Motor neuron (in vitro differentiated cells): ENCODE measurements around the gene SEMA4B. TPM values are rescaled to one million over a fixed set of nuclear protein-coding genes. Genes with fewer than 3 reads are reported as not detected.
"Not testable (repeated sequence)": the region's sequence is repeated elsewhere in the genome, so short reads cannot be mapped to it uniquely, and the experiment has no call there.

Experiments
- ATAC-seq, 8 experiments: fragments of 200-7000 bp; cut with Tn5 transposase; replicated peaks in 6 of 8; 2 replicates each; pipeline ENCODE4 v1.8.0; 2021; ENCODE audit warnings: mild to moderate bottlenecking in 8 of 8, moderate library complexity in 8 of 8
- H3K27ac ChIP-seq, 2 donors: fragments of 250-450 bp; sonication (Bioruptor Pico); 2 replicates each; pipeline ENCODE4 v1.9.0; 2021; ENCODE audit warnings: antibody characterized with exemption in 2 of 2, mild to moderate bottlenecking in 2 of 2, moderate library complexity in 1 of 2
- H3K4me1 ChIP-seq, 2 donors: fragments of 250-450 bp; sonication (Bioruptor Pico); replicated peaks in 1 of 2; 2 replicates each; pipeline ENCODE4 v1.6.1; 2021; ENCODE audit warnings: antibody characterized with exemption in 2 of 2, mild to moderate bottlenecking in 2 of 2, moderate library complexity in 1 of 2
- H3K4me3 ChIP-seq, 5 donors: fragments of 250-450 bp; sonication (Bioruptor Pico); 2 replicates each; pipeline ENCODE4 v1.9.0; 2021; ENCODE audit warnings: antibody characterized with exemption in 5 of 5, mild to moderate bottlenecking in 5 of 5, moderate library complexity in 4 of 5
- WGBS, 10 experiments: fragments of 450-650 bp; shearing (Covaris generic); methylation state at CpG; one replicate each; pipeline ENCODE4 v1.0.0; 2022; 5-methylcytosine and 5-hydroxymethylcytosine counted together
- in situ Hi-C, 9 experiments: fragments of 400-800 bp; cut with MboI; loops; one replicate each; pipeline ENCODE4 v1.15.0; 2021; ENCODE audit warnings: low sequenced_read_pairs in 9 of 9, low pct_unique_long_range_greater_than_20kb in 2 of 9; ENCODE audit not compliant: unreplicated experiment in 9 of 9
- total RNA-seq, 8 experiments: library from RNA; unstranded; fragments of 300-600 nt; gene quantifications; 2 replicates each; pipeline versions ENCODE4 v1.2.3 to v1.2.4, GENCODE V29; 2022

Gene SEMA4B, protein sequence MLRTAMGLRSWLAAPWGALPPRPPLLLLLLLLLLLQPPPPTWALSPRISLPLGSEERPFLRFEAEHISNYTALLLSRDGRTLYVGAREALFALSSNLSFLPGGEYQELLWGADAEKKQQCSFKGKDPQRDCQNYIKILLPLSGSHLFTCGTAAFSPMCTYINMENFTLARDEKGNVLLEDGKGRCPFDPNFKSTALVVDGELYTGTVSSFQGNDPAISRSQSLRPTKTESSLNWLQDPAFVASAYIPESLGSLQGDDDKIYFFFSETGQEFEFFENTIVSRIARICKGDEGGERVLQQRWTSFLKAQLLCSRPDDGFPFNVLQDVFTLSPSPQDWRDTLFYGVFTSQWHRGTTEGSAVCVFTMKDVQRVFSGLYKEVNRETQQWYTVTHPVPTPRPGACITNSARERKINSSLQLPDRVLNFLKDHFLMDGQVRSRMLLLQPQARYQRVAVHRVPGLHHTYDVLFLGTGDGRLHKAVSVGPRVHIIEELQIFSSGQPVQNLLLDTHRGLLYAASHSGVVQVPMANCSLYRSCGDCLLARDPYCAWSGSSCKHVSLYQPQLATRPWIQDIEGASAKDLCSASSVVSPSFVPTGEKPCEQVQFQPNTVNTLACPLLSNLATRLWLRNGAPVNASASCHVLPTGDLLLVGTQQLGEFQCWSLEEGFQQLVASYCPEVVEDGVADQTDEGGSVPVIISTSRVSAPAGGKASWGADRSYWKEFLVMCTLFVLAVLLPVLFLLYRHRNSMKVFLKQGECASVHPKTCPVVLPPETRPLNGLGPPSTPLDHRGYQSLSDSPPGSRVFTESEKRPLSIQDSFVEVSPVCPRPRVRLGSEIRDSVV
- 10 to 100 TPM in 6 of 8 experiments, 1 to 10 TPM in 2; 9.7 to 18.3 (median 13.4) TPM for total RNA-seq

DNA sequence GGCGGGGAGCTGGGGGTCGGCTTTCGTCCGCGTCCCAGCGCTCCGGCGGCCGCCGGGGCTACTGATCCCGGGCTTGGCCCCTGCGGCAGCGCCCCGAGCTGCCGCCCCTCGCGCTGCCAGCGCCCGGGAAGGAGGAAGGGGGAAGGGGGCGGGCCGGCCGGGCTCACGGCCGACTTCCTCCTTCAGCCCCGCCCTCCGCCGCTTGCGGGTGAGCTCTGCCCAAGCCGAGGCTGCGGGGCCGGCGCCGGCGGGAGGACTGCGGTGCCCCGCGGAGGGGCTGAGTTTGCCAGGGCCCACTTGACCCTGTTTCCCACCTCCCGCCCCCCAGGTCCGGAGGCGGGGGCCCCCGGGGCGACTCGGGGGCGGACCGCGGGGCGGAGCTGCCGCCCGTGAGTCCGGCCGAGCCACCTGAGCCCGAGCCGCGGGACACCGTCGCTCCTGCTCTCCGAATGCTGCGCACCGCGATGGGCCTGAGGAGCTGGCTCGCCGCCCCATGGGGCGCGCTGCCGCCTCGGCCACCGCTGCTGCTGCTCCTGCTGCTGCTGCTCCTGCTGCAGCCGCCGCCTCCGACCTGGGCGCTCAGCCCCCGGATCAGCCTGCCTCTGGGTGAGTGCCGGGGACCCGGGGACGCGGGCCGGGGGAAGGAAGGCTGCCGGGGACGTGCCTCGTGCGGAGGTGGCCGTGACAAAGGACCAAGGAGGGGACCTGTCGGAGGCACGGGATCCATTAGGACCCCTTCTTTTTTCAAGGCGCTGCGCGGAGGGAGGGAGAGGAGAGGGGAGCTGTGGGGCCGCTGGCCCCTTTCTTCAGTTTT lies at the start of gene SEMA4B:
SEMA4B (plus strand) TSS at position 201 of the 814 bp plus-strand sequence; CDS start at position 450, 249 bp downstream.
- H3K4me3 ChIP-seq, result peak within 1 kb of the TSS; percentile 62 to 86 (median 71)
- in situ Hi-C loops, result no loop called here
- H3K27ac ChIP-seq, result peak within 1 kb of the TSS; percentile 53 to 58
- peaks cover 14 to 15% of the 10 kb centered on the region in 2 donors for H3K4me1 ChIP-seq
- peak; percentile 78 to 92 (median 88) for ATAC-seq
- WGBS, 10 experiments, result 0 to 6% (median 0%) methylated on average over 3 to 7 of the region's 88 CpGs; no CpG with 5 or more reads in 7 of the 10 experiments

DNA sequence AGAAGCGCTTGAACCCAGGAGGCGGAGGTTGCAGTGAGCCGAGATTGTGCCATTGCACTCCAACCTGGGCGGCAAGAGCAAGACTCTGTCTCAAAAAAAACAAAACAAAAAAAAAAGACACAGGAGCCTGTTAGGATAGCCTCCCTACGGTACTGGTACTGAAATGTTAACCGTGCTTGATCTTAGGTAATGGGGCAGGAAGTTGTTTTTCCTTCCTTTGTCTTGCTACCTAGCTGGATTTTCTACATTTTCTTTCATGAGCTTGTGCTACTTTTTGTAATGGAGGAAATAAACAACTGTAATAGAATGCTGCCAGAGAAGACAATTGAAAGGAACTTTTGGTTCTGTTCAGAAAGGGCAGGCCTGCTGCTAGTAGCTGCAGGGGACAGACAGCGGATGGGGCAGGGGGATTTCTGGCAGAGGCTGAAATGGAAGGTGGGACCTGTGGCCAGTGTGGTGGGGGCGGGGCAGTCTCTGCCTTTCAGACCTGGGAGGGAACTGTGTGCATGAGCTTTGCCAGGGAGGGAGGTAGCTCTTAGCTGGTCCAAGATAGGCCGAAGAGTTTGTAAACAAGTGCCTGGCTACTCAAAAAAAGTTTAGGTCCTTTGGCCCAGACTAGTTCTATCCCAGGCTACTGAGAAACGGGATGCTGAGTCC lies 49.0 kb upstream of the SEMA4B start:
- in situ Hi-C loops, result no loop called here
- no peak overlapping the region for H3K4me3 ChIP-seq
- peak in 1 of 8 experiments; percentile 39 for ATAC-seq
- WGBS, 10 experiments, result 18 to 90% (median 67%) methylated on average over 2 to 7 of the region's 10 CpGs; no CpG with 5 or more reads in 4 of the 10 experiments
- H3K4me1 ChIP-seq, result no peaks in the 10 kb centered on the region
- no peak overlapping the region for H3K27ac ChIP-seq

DNA sequence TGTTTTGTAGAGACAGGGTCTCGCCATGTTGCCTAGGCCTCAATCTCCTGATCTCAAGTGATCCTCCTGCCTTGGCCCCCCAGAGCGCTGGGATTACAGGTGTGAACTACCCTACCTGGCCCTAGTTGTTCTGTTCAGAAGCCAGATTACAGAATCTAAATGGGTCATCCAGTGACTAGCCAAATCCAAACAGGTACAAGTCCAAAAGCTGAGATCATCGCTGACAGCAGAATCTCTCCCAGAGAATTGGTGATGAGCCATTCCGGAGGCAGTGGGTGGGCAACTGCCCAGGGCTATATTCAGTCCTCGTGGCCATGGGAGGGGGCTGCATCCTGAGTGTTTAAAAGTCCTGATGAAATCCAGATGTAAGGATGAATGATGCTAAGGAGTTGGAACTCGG lies 47.5 kb upstream of the SEMA4B start:
- in situ Hi-C loops, result no loop called here
- Histone ChIP-seq H3K4me3 (no peak overlapping the region), H3K27ac (no peak overlapping the region), H3K4me1 (peaks cover 0 to 3% of the 10 kb centered on the region in 2 donors)
- WGBS, 10 experiments, result 13 to 100% (median 97%) methylated on average over 1 to 6 of the region's 6 CpGs
- ATAC-seq, result no peak

DNA sequence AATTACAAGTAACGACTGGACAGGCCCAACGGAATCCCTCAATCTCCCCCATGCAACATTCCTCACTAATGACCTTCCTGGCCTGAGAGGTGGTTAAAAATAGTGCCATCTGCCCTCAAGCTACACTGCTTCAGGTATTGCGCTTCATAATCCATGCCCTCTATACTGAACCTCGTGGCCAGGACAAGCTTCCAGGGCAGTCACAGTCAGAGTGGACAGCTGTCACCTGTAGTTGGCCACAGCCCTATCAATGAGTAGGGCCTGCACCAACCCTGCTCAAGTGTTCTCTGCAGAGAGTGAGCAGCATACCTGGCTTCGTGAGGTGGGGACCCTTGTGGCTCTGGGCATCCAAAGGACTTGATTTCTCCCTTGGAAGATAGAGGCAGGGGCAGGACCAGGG lies 46.9 kb upstream of the SEMA4B start:
- in situ Hi-C loops, result no loop called here
- Histone ChIP-seq H3K4me3 (no peak overlapping the region), H3K4me1 (peaks cover 0 to 3% of the 10 kb centered on the region in 2 donors), H3K27ac (no peak overlapping the region)
- no peak for ATAC-seq
- 46 to 100% (median 96%) methylated on average over 1 to 4 of the region's 5 CpGs; no CpG with 5 or more reads in 2 of the 10 experiments for WGBS, 10 experiments

DNA sequence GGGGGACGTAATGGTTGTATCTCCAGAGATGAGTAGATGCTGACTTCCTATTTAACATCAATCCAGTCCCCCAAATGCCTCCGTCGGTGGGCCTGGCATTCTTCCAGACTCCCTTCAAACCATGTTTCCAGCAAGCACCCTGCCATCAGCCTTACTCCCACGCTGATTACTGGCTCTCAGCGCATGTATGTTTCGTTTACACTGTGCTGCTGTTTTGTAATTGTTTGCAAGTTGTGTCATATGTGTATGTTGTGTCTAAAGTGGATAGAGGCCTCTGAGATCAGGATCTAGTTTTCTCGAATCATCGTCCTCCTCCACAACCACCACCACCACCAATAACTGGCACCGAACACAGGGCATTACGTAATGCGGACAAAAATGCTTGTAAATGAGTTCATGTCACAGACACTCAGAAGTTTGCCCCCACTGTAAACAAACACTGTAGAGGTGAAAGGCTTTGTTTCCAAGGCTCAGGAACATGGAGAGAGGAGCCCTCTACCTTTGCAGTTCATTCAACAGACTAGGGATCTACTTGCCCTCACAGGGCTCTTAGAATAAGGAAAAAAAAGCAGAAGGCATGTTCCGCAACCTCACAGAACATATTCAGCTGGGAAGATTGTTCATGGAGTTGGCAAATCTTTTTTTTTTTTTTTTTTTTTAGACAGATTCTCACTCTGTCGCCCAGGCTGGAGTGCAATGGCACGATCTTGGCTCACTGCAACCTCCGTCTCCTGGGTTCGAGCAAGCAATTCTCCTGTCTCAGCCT lies 46.1 kb upstream of the SEMA4B start:
- in situ Hi-C loops, result no loop called here
- Histone ChIP-seq H3K4me3 (no peak overlapping the region), H3K4me1 (peaks cover 0 to 3% of the 10 kb centered on the region in 2 donors), H3K27ac (no peak overlapping the region)
- WGBS, 10 experiments, result 43 to 100% (median 87%) methylated on average over 1 to 13 of the region's 16 CpGs; no CpG with 5 or more reads in 2 of the 10 experiments
- no peak for ATAC-seq

DNA sequence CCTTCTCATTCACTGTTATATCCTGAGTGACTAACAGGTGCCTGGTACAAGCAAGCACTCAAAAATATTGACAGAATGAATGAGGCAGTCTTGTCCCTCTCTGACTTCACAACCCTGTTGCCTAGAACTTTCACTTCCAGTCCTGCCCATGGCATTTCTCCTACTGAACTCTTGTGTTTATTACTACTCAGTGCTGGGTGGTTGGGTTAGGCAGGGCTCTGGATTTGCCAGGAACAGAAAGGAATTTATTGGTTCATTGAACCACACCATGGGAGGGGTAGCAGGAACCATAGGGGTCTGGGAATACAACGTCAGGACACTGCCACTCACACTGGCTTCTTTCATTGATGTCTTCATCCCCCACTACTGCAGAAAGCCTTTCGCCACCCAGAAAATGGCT lies 41.9 kb upstream of the SEMA4B start:
- ATAC-seq, result no peak
- Histone ChIP-seq H3K4me1 (peaks cover 0 to 3% of the 10 kb centered on the region in 2 donors), H3K27ac (no peak overlapping the region), H3K4me3 (no peak overlapping the region)
- 33 to 100% (median 100%) methylated on average over 1 of the region's 2 CpGs; no CpG with 5 or more reads in 2 of the 10 experiments for WGBS, 10 experiments
- in situ Hi-C loops, result no loop called here

DNA sequence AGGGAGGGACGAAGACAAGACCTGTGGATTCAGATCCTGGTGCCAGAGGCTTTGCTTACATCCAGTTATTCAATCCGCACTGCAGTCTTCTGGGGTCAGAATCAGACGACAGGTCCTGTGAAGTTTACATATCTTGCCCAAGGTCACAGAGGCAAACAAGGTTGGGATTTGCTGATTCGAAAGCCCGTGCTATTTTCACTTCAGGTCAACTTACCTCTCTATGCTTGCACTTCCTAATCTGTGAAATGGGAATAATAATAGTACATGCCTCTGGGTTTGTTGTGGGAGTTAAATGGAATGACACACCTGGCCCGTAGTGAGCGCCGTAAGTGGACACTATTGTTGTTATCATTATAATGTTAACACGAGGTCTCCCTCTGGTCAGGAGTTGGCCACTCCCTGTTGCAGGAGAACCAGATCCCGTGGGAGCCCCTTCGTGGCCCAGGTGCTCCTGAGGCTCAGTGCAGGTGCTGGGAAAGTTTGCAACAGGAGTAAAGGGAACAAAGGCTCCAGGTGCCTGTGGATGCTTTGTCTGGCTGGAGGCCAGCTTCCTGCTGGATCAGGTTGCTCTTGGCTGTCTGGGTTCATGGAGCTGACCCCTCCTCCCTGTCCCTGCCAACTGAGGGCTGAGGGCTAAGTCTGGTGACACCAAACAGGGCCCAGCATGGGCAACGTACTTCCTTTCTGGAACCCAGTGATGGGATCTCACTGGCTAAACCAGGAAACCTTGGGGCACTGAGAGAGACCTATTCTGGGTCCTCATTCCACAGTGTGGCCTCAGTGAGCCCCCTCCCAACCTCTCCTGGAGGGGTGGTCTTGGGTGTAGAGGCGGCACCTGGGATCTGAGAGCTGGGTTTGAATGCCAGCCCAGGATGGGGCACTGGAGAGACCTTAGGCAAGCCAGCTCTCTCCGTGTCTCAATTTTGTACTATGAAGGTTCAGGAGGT lies 40.1 kb upstream of the SEMA4B start:
- H3K27ac ChIP-seq, result no peak overlapping the region
- in situ Hi-C loops, result loop anchor here in 1 of 9 experiments (10.0 kb wide), 1 partner anchor 64 kb away; no protein-coding TSS in a partner anchor
- H3K4me1 ChIP-seq, result peaks cover 8 to 10% of the 10 kb centered on the region in 2 donors
- ATAC-seq, result no peak
- 40 to 100% (median 78%) methylated on average over 1 to 10 of the region's 14 CpGs; no CpG with 5 or more reads in 1 of the 10 experiments for WGBS, 10 experiments
- H3K4me3 ChIP-seq, result no peak overlapping the region

DNA sequence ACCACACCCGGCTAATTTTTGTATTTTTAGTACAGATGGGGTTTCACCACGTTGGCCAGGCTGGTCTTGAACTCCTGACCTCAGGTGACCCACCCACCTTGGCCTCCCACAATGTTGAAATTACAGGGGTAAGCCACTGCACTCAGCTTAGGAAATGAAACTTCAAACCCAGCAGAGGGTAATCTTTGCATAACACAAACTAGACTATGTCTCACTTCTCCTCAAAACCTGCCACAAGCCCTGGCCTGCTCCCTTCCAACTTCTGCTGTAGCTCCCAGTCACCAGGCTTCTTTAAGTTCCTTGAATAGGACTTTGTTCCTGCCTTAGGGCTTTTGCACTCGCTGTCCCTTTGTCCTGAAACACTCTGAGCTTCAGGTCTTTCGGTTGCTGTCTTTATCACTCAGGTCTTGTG lies 39.2 kb upstream of the SEMA4B start:
- Histone ChIP-seq H3K4me1 (peaks cover 9 to 10% of the 10 kb centered on the region in 2 donors), H3K4me3 (no peak overlapping the region), H3K27ac (no peak overlapping the region)
- in situ Hi-C loops, result loop anchor here in 1 of 9 experiments (10.0 kb wide), 1 partner anchor 63 kb away; no protein-coding TSS in a partner anchor
- ATAC-seq, result no peak
- 62 to 88% (median 83%) methylated on average over 1 to 4 of the region's 4 CpGs; no CpG with 5 or more reads in 1 of the 10 experiments for WGBS, 10 experiments

DNA sequence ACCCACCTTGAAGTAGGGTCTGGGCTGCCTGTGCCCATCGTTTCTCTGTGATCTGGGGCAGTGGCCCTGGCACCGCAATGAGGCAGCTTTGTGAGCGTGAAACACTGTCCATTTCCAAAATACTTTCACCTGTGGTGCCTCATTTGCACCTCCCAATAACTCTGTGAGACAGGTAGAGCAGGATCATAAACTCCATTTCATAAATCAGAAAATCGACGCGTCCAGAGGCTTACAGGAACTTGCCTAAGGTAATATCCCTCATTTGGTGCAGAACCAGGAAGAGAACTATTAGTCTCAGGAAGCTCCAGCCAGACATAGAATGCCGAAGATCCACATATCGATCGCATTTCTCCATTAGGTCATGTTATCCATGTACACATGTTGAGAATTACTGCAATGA lies 38.2 kb upstream of the SEMA4B start:
- WGBS, 10 experiments, result 79 to 100% (median 91%) methylated on average over 2 to 8 of the region's 9 CpGs; no CpG with 5 or more reads in 3 of the 10 experiments
- Histone ChIP-seq H3K4me1 (peaks cover 9 to 10% of the 10 kb centered on the region in 2 donors), H3K27ac (no peak overlapping the region), H3K4me3 (no peak overlapping the region)
- ATAC-seq, result no peak
- in situ Hi-C loops, result loop anchor here in 1 of 9 experiments (10.0 kb wide), 1 partner anchor 62 kb away; no protein-coding TSS in a partner anchor

DNA sequence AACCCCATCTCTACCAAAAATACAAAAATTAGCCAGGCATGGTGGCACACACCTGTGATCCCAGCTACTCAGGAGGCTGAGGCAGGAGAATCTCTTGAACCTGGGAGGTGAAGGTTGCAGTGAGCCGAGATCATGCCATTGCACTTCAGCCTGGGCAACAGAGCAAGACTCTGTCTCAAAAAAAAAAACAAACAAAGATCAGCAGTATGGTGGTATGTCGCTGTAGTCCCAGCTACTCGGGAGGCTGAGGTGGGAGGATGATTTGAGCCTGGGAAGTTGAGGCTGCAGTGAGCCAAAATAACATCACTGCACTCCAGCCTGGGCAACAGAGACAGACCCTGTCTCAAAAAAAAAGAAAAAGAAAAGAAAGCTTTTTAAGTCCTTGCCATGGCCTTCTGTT lies 36.9 kb upstream of the SEMA4B start:
- H3K4me1 ChIP-seq, ATAC-seq, H3K4me3 ChIP-seq, H3K27ac ChIP-seq: not testable (repeated sequence)
- WGBS, 10 experiments, result 60 to 100% (median 98%) methylated on average over 1 to 2 of the region's 3 CpGs; no CpG with 5 or more reads in 4 of the 10 experiments
- in situ Hi-C loops, result loop anchor here in 1 of 9 experiments (10.0 kb wide), 1 partner anchor 61 kb away; no protein-coding TSS in a partner anchor
